ENCODE results near the gene NUP85. TPM values are rescaled to one million over a fixed set of nuclear protein-coding genes. Genes with fewer than 3 reads are reported as not detected.

The NUP85 gene
- total and polyA plus RNA-seq, 2 donors (not counting 3 experiments of a cell fraction or from before 2014, with no cell fraction given): 105 to 120 TPM

DNA sequence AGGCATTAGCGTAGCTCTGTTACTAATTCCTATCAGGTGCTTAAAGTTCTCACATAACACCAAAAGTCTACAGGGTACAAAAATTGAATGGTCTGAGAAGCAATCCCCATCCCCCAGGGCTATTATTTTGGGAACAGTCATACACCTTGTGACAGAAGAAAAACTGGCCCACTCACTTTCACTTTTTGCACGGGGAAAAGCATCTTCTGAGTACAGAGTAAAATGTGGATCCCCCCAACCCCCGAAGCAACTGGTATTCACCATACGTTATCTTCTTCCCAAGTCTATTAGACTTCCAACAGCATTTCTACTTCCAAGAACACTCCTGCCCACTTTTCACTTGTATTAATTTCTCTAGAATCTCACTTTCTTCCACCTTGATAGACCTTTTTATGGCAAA lies 44.1 kb downstream of the NUP85 start:
- H4K20me1 ChIP-seq (replicated peaks; ENCODE audit: control insufficient read depth, extremely low read depth, insufficient read depth, low read length): no peaks in the 10 kb centered on the region

DNA sequence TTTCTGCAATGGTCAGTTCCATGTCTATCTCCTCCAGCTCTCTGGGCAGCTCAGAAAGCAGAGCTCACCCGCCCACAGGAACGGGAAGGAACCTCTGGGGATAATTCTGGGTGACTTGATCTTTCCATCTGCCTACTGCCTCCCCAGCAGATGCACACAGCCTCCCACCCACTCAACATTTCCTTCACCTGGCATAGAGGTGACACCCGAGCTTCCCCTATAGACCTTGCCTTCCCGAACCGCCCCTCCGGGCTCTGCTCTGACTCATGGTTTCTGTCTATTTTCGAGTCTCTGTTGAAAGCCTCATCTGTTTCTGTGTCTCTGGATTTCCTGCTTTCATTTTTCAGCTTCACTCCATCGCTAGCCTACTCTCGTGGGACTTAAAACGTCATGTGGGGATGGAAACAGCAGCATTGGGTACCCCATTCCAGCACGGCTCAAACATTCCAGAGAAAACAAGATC lies 44.6 kb downstream of the NUP85 start:
- Histone ChIP-seq H3K27ac (ENCODE audit: insufficient read depth, low read depth, low read length) (peak overlapping the region; percentile 31), H3K9me1 (replicated peaks; ENCODE audit: control insufficient read depth, extremely low read depth, insufficient read depth, low read length) (no peaks in the 10 kb centered on the region), H3K27me3 (ENCODE audit: control insufficient read depth in 2 of 2, insufficient read depth in 2 of 2, low read length in 2 of 2) (no peaks in the 10 kb centered on the region), H3K36me3 (ENCODE audit: control insufficient read depth in 2 of 2, extremely low read depth in 1 of 2, insufficient read depth in 2 of 2, low read length in 2 of 2) (peaks cover 2 to 14% of the 10 kb centered on the region in 2 experiments), H2AFZ (ENCODE audit: low read depth, low read length) (peak overlapping the region; percentile 42), H4K20me1 (replicated peaks; ENCODE audit: control insufficient read depth, extremely low read depth, insufficient read depth, low read length) (no peaks in the 10 kb centered on the region), H3K79me2 (ENCODE audit: control insufficient read depth, insufficient read depth, low read length) (peaks cover 36% of the 10 kb centered on the region), H3K4me3 (replicated peaks in 1 of 3; ENCODE audit: insufficient read depth in 1 of 3, low read depth in 1 of 3, low read length in 3 of 3) (peak overlapping the region in 2 of 3 experiments; percentile 12 to 33), H3K9me3 (replicated peaks; ENCODE audit: control insufficient read depth, insufficient read depth, low read length) (no peaks in the 10 kb centered on the region), H3K4me2 (ENCODE audit: insufficient read depth, low read length) (peak overlapping the region; percentile 65), H3K4me1 (ENCODE audit: control insufficient read depth, extremely low read depth, insufficient read depth, low read length) (peaks cover 11% of the 10 kb centered on the region), H3K9ac (replicated peaks; ENCODE audit: extremely low read depth, insufficient read depth, low read length) (no peak overlapping the region)
- no TSS peak for BruUV-seq (replicated peaks)
- dilution Hi-C loops (cut with MboI; ENCODE audit: extremely low pct_ligation_motif_present, low sequenced_read_pairs): no loop called here
- CTCF ChIA-PET: interaction anchor here (0.9 to 5.6 kb wide), 8 partner anchors 9 to 190 kb away, joined by 3 to 45 read pairs (median 6); partner anchors contain the start of genes GGA3, MIF4GD and MRPS7
- TF ChIP-seq JUN (IDR thresholded peaks at IDR 0.05; ENCODE audit: borderline replicate concordance, insufficient read depth, insufficient read length, low read depth) (no peak), POLR2A (IDR thresholded peaks at IDR 0.05; ENCODE audit: low read depth, low read length) (no peak), EZH2 (IDR thresholded peaks at IDR 0.05; ENCODE audit: borderline replicate concordance, low read depth, low read length, severe bottlenecking) (no peak), FOS (IDR thresholded peaks at IDR 0.05; ENCODE audit: borderline replicate concordance, insufficient read depth, low read length) (no peak), MYC (IDR thresholded peaks at IDR 0.05; ENCODE audit: low read depth, low read length) (no peak), POLR2AphosphoS5 (IDR thresholded peaks at IDR 0.05; ENCODE audit: insufficient read depth, low read depth, low read length) (no peak), GATA2 (IDR thresholded peaks at IDR 0.05; ENCODE audit: insufficient read depth, insufficient read length, low read depth, low read length) (no peak)
- TF ChIP-seq, protein P1, sequence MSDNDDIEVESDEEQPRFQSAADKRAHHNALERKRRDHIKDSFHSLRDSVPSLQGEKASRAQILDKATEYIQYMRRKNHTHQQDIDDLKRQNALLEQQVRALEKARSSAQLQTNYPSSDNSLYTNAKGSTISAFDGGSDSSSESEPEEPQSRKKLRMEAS (IDR thresholded peaks at IDR 0.05; ENCODE audit: insufficient read depth, insufficient read length): no peak
- TF ChIP-seq, protein P2, sequence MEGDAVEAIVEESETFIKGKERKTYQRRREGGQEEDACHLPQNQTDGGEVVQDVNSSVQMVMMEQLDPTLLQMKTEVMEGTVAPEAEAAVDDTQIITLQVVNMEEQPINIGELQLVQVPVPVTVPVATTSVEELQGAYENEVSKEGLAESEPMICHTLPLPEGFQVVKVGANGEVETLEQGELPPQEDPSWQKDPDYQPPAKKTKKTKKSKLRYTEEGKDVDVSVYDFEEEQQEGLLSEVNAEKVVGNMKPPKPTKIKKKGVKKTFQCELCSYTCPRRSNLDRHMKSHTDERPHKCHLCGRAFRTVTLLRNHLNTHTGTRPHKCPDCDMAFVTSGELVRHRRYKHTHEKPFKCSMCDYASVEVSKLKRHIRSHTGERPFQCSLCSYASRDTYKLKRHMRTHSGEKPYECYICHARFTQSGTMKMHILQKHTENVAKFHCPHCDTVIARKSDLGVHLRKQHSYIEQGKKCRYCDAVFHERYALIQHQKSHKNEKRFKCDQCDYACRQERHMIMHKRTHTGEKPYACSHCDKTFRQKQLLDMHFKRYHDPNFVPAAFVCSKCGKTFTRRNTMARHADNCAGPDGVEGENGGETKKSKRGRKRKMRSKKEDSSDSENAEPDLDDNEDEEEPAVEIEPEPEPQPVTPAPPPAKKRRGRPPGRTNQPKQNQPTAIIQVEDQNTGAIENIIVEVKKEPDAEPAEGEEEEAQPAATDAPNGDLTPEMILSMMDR (IDR thresholded peaks at IDR 0.05; ENCODE audit: extremely low read depth in 1 of 2, insufficient read depth in 1 of 2, low read depth in 1 of 2, low read length in 2 of 2): no peak
- POLR2A ChIA-PET: interaction anchor here (1.0 to 1.2 kb wide), 2 partner anchors 11 to 156 kb away, joined by 5 read pairs; partner anchors contain the start of genes GGA3 and GRB2
- FAIRE-seq: peak; percentile 83
- intact Hi-C loops (cut with micrococcal nuclease): no loop called here
- peak; percentile 85 for DNase-seq (ENCODE audit: low read depth, low spot score)

More for the DNA sequence above, 44.1 kb downstream of the NUP85 start:
- Histone ChIP-seq H3K79me2 (ENCODE audit: control insufficient read depth, insufficient read depth, low read length) (peaks cover 36% of the 10 kb centered on the region), H3K9me1 (replicated peaks; ENCODE audit: control insufficient read depth, extremely low read depth, insufficient read depth, low read length) (no peaks in the 10 kb centered on the region), H2AFZ (ENCODE audit: low read depth, low read length) (no peak overlapping the region), H3K27me3 (ENCODE audit: control insufficient read depth in 2 of 2, insufficient read depth in 2 of 2, low read length in 2 of 2) (no peaks in the 10 kb centered on the region), H3K4me3 (replicated peaks in 1 of 3; ENCODE audit: insufficient read depth in 1 of 3, low read depth in 1 of 3, low read length in 3 of 3) (no peak overlapping the region), H3K4me1 (ENCODE audit: control insufficient read depth, extremely low read depth, insufficient read depth, low read length) (peaks cover 11% of the 10 kb centered on the region), H3K9ac (replicated peaks; ENCODE audit: extremely low read depth, insufficient read depth, low read length) (no peak overlapping the region), H3K9me3 (replicated peaks; ENCODE audit: control insufficient read depth, insufficient read depth, low read length) (no peaks in the 10 kb centered on the region), H3K4me2 (ENCODE audit: insufficient read depth, low read length) (peak overlapping the region; percentile 65), H3K27ac (ENCODE audit: insufficient read depth, low read depth, low read length) (peak overlapping the region; percentile 31), H3K36me3 (ENCODE audit: control insufficient read depth in 2 of 2, extremely low read depth in 1 of 2, insufficient read depth in 2 of 2, low read length in 2 of 2) (peaks cover 2 to 18% of the 10 kb centered on the region in 2 experiments)
- FAIRE-seq: no peak
- ChIA-PET CTCF (interaction anchor here (0.9 to 5.6 kb wide), 8 partner anchors 9 to 190 kb away, joined by 3 to 45 read pairs (median 6); partner anchors contain the start of genes GGA3, MIF4GD and MRPS7), POLR2A (interaction anchor here (1.0 to 1.2 kb wide), 2 partner anchors 11 to 156 kb away, joined by 5 read pairs; partner anchors contain the start of genes GGA3 and GRB2)
- DNase-seq (ENCODE audit: low read depth, low spot score): no peak
- intact Hi-C loops (cut with micrococcal nuclease): no loop called here
- no TSS peak for BruUV-seq (replicated peaks)
- dilution Hi-C loops (cut with MboI; ENCODE audit: extremely low pct_ligation_motif_present, low sequenced_read_pairs): no loop called here
- TF ChIP-seq POLR2A (IDR thresholded peaks at IDR 0.05; ENCODE audit: low read depth, low read length): no peak
- TF ChIP-seq GATA2 (IDR thresholded peaks at IDR 0.05; ENCODE audit: insufficient read depth, insufficient read length, low read depth, low read length): no peak
- TF ChIP-seq, protein P1 (IDR thresholded peaks at IDR 0.05; ENCODE audit: insufficient read depth, insufficient read length): no peak
